H9 (cell line): ENCODE measurements around the gene ANO9. TPM values are rescaled to one million over a fixed set of nuclear protein-coding genes. Genes with fewer than 3 reads are reported as not detected.
"Not testable (repeated sequence)": the region's sequence is repeated elsewhere in the genome, so short reads cannot be mapped to it uniquely, and the experiment has no call there.

ENCODE experiments used
- DNase-seq: peaks from one replicate; pipeline ENCODE4 v3.0.0-alpha.2; 2017
- H2AFZ ChIP-seq: one replicate; pipeline ENCODE4 v1.6.1; 2013; ENCODE audit warnings: mild to moderate bottlenecking, low read length, control low read depth, moderate library complexity
- H2AK5ac ChIP-seq: 2 replicates; pipeline ENCODE4 v1.6.1; 2013; ENCODE audit warnings: low read length, control low read depth, mixed read lengths; ENCODE audit not compliant: insufficient read length
- H2BK120ac ChIP-seq: one replicate; pipeline ENCODE4 v1.6.1; 2013; ENCODE audit warnings: low read depth, mild to moderate bottlenecking, low read length, control low read depth, inconsistent platforms; ENCODE audit not compliant: poor library complexity, severe bottlenecking
- H2BK12ac ChIP-seq: 2 replicates; pipeline ENCODE4 v1.6.1; 2013; ENCODE audit warnings: low read length, control low read depth, mixed read lengths, low read depth; ENCODE audit not compliant: insufficient read length
- H2BK15ac ChIP-seq: 2 replicates; pipeline ENCODE4 v1.6.1; 2013; ENCODE audit warnings: low read depth, low read length, control low read depth
- H2BK20ac ChIP-seq: one replicate; pipeline ENCODE4 v1.6.1; 2013; ENCODE audit warnings: low read depth, mild to moderate bottlenecking, low read length, control low read depth, inconsistent platforms; ENCODE audit not compliant: poor library complexity, severe bottlenecking
- H2BK5ac ChIP-seq: 2 replicates; pipeline ENCODE4 v1.6.1; 2013; ENCODE audit warnings: low read length, control low read depth, mixed read lengths; ENCODE audit not compliant: insufficient read length
- H3K14ac ChIP-seq: 2 replicates; pipeline ENCODE4 v1.6.1; 2013; ENCODE audit warnings: low read length, control low read depth; ENCODE audit not compliant: insufficient read depth
- H3K18ac ChIP-seq: 2 replicates; pipeline ENCODE4 v1.6.1; 2013; ENCODE audit warnings: low read depth, mild to moderate bottlenecking, mixed read lengths, low read length, control low read depth; ENCODE audit not compliant: insufficient read length
- H3K23ac ChIP-seq: 2 replicates; pipeline ENCODE4 v1.6.1; 2013; ENCODE audit warnings: low read length, control low read depth, mixed read lengths, low read depth; ENCODE audit not compliant: insufficient read length
- H3K23me2 ChIP-seq: 2 replicates; pipeline ENCODE4 v1.6.1; 2013; ENCODE audit warnings: low read depth, mild to moderate bottlenecking, mixed read lengths, low read length, control low read depth; ENCODE audit not compliant: insufficient read length, poor library complexity, severe bottlenecking
- H3K27ac ChIP-seq: 2 replicates; pipeline ENCODE4 v1.5.1; 2013; ENCODE audit warnings: low read length, control low read depth, mixed read lengths, low read depth; ENCODE audit not compliant: insufficient read length
- H3K27me3 ChIP-seq: 2 replicates; pipeline ENCODE4 v1.6.1; 2013; ENCODE audit warnings: low read length, control low read depth, inconsistent platforms; ENCODE audit not compliant: insufficient read depth
- H3K4ac ChIP-seq: 2 replicates; pipeline ENCODE4 v1.6.1; 2013; ENCODE audit warnings: low read depth, mild to moderate bottlenecking, control low read depth, inconsistent platforms, low read length, moderate library complexity
- H3K4me1 ChIP-seq: 2 replicates; pipeline ENCODE4 v1.6.1; 2013; ENCODE audit warnings: low read length, control low read depth, inconsistent platforms; ENCODE audit not compliant: insufficient read depth
- H3K4me2 ChIP-seq: 2 replicates; pipeline ENCODE4 v1.6.1; 2013; ENCODE audit warnings: low read length, control low read depth, mixed read lengths; ENCODE audit not compliant: insufficient read length, insufficient read depth
- H3K56ac ChIP-seq: 2 replicates; pipeline ENCODE4 v1.6.1; 2013; ENCODE audit warnings: low read depth, mild to moderate bottlenecking, mixed read lengths, low read length, control low read depth; ENCODE audit not compliant: insufficient read length
- H3K79me1 ChIP-seq: 2 replicates; pipeline ENCODE4 v1.6.1; 2013; ENCODE audit warnings: low read depth, mild to moderate bottlenecking, moderate library complexity, low read length, control low read depth, inconsistent platforms; ENCODE audit not compliant: insufficient read depth, poor library complexity, severe bottlenecking
- H3K79me2 ChIP-seq: 2 replicates; pipeline ENCODE4 v1.6.1; 2013; ENCODE audit warnings: low read length, control low read depth, inconsistent platforms; ENCODE audit not compliant: insufficient read depth
- H3K9ac ChIP-seq: 2 replicates; pipeline ENCODE4 v1.6.1; 2013; ENCODE audit warnings: low read length, control low read depth, mixed read lengths; ENCODE audit not compliant: insufficient read length; ENCODE audit errors: extremely low read depth
- H3K9me3 ChIP-seq: one replicate; pipeline ENCODE4 v1.6.1; 2013; ENCODE audit warnings: low read depth, low read length, inconsistent platforms; ENCODE audit not compliant: control insufficient read depth
- H3T11ph ChIP-seq: one replicate; pipeline ENCODE4 v1.6.1; 2013; ENCODE audit warnings: mild to moderate bottlenecking, low read length, control low read depth, inconsistent platforms
- H4K20me1 ChIP-seq: one replicate; pipeline ENCODE4 v1.6.1; 2013; ENCODE audit not compliant: control insufficient read depth, insufficient read length, insufficient read depth
- H4K5ac ChIP-seq: 2 replicates; pipeline ENCODE4 v1.6.1; 2013; ENCODE audit warnings: low read depth, mild to moderate bottlenecking, mixed read lengths, low read length, control low read depth; ENCODE audit not compliant: insufficient read length
- H4K8ac ChIP-seq: replicated peaks from 2 replicates; pipeline ENCODE4 v1.6.1; 2013; ENCODE audit warnings: low read length, control low read depth, mixed read lengths, low read depth; ENCODE audit not compliant: insufficient read length
- H4K91ac ChIP-seq: 2 replicates; pipeline ENCODE4 v1.6.1; 2013; ENCODE audit warnings: low read depth, mild to moderate bottlenecking, moderate library complexity, mixed read lengths, low read length, control low read depth; ENCODE audit not compliant: insufficient read length
- H3K27ac Mint-ChIP-seq, 3 experiments: 2 replicates in 2 of 3; 3 replicates in 1 of 3; pipeline ENCODE4 v1.8.0; 2020 to 2021; ENCODE audit warnings: mixed read lengths in 3 of 3, mild to moderate bottlenecking in 1 of 3, moderate library complexity in 1 of 3
- H3K27me3 Mint-ChIP-seq: 2 replicates; pipeline ENCODE4 v1.8.0; 2021; ENCODE audit warnings: low read depth, mild to moderate bottlenecking, moderate library complexity, mixed read lengths
- H3K36me3 Mint-ChIP-seq, 3 experiments: 2 replicates in 2 of 3; 3 replicates in 1 of 3; pipeline ENCODE4 v1.8.0; 2020 to 2021; ENCODE audit warnings: low read depth in 3 of 3, mixed read lengths in 3 of 3; ENCODE audit not compliant: insufficient read depth in 1 of 3
- H3K4me1 Mint-ChIP-seq, 2 experiments: 2 replicates each; pipeline ENCODE4 v1.8.0; 2020; ENCODE audit warnings: mixed read lengths in 2 of 2
- H3K4me3 Mint-ChIP-seq, 2 experiments: 2 replicates in 1 of 2; 3 replicates in 1 of 2; pipeline ENCODE4 v1.8.0; 2020 to 2021; ENCODE audit warnings: mild to moderate bottlenecking in 2 of 2, mixed read lengths in 2 of 2, moderate library complexity in 1 of 2
- H3K9me3 Mint-ChIP-seq, 2 experiments: 2 replicates in 1 of 2; 3 replicates in 1 of 2; pipeline ENCODE4 v1.8.0; 2020; ENCODE audit warnings: mild to moderate bottlenecking in 2 of 2, mixed read lengths in 2 of 2, moderate library complexity in 1 of 2
- WGBS: extraction: QIAGEN DNeasy Blood & Tissue Kit; methylation state at CpG from one replicate; pipeline ENCODE4 v1.1.7; 2013; ENCODE audit warnings: missing lambda C conversion rate, low lambda C conversion rate, mixed read lengths; ENCODE audit not compliant: insufficient read length; ENCODE audit errors: extremely low coverage; 5-methylcytosine and 5-hydroxymethylcytosine counted together
- total RNA-seq: library from RNA; stranded (reverse); gene quantifications from 2 replicates; pipeline ENCODE4 v1.2.1, GENCODE V29; 2021
- TF ChIP-seq, protein P1 (sequence below): fragments of 200-600 bp; sonication (generic); conservative IDR thresholded peaks from 3 replicates; pipeline ENCODE4 v1.8.0; 2021; ENCODE audit warnings: antibody characterized with exemption, mild to moderate bottlenecking

Gene ANO9
- total RNA-seq, 1 experiment from 2014 or later = 13.1 TPM

DNA sequence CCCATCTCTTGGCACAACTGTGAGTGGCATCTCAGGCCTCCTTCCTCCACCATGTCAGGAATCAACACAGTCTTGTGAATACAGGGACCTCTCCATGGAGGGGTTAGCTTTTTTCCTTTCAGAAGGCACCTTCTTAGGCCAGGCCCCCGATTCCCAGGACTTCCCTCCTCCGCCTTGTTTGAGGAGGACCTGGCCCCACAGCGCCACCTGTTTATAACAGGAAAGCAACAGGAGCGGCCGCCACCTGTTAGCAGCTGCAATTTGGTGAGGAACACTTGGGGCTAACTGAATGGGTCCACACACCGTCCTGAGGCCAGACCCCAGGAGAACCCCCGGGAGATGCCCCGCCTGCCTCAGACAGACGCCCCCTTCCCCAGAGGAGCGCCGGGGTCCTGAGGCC lies 51.6 kb downstream of the ANO9 start:
- Histone ChIP-seq H3K79me1 (no peaks in the 10 kb centered on the region), H2BK20ac (no peak overlapping the region), H2AK5ac (no peak overlapping the region), H3K23me2 (no peaks in the 10 kb centered on the region), H3K79me2 (no peaks in the 10 kb centered on the region), H3K18ac (no peak overlapping the region), H3K14ac (no peak overlapping the region), H2AFZ (no peak overlapping the region), H3K4me2 (no peak overlapping the region), H2BK12ac (no peak overlapping the region), H2BK15ac (no peak overlapping the region), H3T11ph (no peak overlapping the region), H4K20me1 (no peaks in the 10 kb centered on the region), H4K5ac (no peak overlapping the region), H3K9me3 (peaks cover 13% of the 10 kb centered on the region), H3K27ac (no peak overlapping the region), H3K4me1 (no peaks in the 10 kb centered on the region; the same call in 1 of the 2 replicates), H3K9ac (no peak overlapping the region), H4K91ac (no peak overlapping the region), H2BK120ac (no peak overlapping the region), H3K4ac (no peak overlapping the region), H3K27me3 (no peaks in the 10 kb centered on the region; the same call in 1 of the 2 replicates), H3K23ac (no peak overlapping the region), H2BK5ac (no peak overlapping the region), H4K8ac (no peak overlapping the region), H3K56ac (no peak overlapping the region)
- H3K4me3 Mint-ChIP-seq = no peak overlapping the region; a peak in 1 of 5 replicates
- peaks cover 4 to 13% of the 10 kb centered on the region in 2 experiments for H3K4me1 Mint-ChIP-seq
- WGBS = no CpG with 5 or more reads among the region's 11 CpGs
- peaks cover 14% of the 10 kb centered on the region for H3K27me3 Mint-ChIP-seq
- H3K36me3 Mint-ChIP-seq = peaks cover 0 to 4% (median 2%) of the 10 kb centered on the region in 3 experiments; a peak in 4 of 7 replicates
- no peak overlapping the region for H3K27ac Mint-ChIP-seq
- peak; percentile 83 for DNase-seq
- TF ChIP-seq, protein P1, sequence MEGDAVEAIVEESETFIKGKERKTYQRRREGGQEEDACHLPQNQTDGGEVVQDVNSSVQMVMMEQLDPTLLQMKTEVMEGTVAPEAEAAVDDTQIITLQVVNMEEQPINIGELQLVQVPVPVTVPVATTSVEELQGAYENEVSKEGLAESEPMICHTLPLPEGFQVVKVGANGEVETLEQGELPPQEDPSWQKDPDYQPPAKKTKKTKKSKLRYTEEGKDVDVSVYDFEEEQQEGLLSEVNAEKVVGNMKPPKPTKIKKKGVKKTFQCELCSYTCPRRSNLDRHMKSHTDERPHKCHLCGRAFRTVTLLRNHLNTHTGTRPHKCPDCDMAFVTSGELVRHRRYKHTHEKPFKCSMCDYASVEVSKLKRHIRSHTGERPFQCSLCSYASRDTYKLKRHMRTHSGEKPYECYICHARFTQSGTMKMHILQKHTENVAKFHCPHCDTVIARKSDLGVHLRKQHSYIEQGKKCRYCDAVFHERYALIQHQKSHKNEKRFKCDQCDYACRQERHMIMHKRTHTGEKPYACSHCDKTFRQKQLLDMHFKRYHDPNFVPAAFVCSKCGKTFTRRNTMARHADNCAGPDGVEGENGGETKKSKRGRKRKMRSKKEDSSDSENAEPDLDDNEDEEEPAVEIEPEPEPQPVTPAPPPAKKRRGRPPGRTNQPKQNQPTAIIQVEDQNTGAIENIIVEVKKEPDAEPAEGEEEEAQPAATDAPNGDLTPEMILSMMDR = peak; percentile 63
- H3K9me3 Mint-ChIP-seq = peaks cover 9% of the 10 kb centered on the region in 2 experiments

DNA sequence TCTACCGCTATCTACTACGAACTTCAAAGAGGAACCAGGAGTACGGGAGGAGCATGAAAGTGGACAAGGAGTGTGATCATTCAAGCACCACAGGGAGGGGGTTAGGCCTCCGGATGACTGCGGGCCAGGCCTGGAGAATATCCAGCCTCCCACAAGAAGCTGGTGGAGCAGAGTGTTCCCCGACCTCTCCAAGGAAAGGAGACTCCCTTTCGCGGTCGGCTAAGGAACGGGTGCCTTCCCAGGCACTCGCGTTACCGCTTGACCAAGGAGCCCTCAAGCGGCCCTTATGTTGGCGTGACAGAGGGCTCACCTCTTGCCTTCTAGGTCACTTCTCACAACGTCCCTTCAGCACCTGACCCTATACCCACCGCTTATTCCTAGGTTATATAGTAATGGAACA lies 52.4 kb downstream of the ANO9 start:
- not testable (repeated sequence) for H2AK5ac ChIP-seq, H3K9me3 Mint-ChIP-seq, H3K56ac ChIP-seq, H3K9ac ChIP-seq, H3K4ac ChIP-seq, H2BK15ac ChIP-seq, H3K4me1 ChIP-seq, H4K8ac ChIP-seq, H3K27ac ChIP-seq, H2BK120ac ChIP-seq, DNase-seq, H2BK20ac ChIP-seq, H4K5ac ChIP-seq, H3K79me1 ChIP-seq, H2AFZ ChIP-seq, H4K91ac ChIP-seq, H3K27me3 ChIP-seq, H3K79me2 ChIP-seq, H3K4me3 Mint-ChIP-seq, H3K36me3 Mint-ChIP-seq, H3K14ac ChIP-seq, H2BK5ac ChIP-seq, H3K23me2 ChIP-seq, H3T11ph ChIP-seq, H3K18ac ChIP-seq, H2BK12ac ChIP-seq, H4K20me1 ChIP-seq, H3K4me2 ChIP-seq, H3K23ac ChIP-seq, H3K27ac Mint-ChIP-seq
- peaks cover 13% of the 10 kb centered on the region for H3K9me3 ChIP-seq
- H3K27me3 Mint-ChIP-seq = peaks cover 14% of the 10 kb centered on the region
- peaks cover 2 to 11% of the 10 kb centered on the region in 2 experiments; a peak in 2 of 4 replicates for H3K4me1 Mint-ChIP-seq
- WGBS = no CpG with 5 or more reads among the region's 17 CpGs
